ENCODE results near the gene EFNA5.
A peak's percentile ranks its signal among the peaks of the same experiment; 100 is the strongest.
"Not testable (repeated sequence)": the region's sequence is repeated elsewhere in the genome, so short reads cannot be mapped to it uniquely, and the experiment has no call there.

EFNA5 gene

DNA sequence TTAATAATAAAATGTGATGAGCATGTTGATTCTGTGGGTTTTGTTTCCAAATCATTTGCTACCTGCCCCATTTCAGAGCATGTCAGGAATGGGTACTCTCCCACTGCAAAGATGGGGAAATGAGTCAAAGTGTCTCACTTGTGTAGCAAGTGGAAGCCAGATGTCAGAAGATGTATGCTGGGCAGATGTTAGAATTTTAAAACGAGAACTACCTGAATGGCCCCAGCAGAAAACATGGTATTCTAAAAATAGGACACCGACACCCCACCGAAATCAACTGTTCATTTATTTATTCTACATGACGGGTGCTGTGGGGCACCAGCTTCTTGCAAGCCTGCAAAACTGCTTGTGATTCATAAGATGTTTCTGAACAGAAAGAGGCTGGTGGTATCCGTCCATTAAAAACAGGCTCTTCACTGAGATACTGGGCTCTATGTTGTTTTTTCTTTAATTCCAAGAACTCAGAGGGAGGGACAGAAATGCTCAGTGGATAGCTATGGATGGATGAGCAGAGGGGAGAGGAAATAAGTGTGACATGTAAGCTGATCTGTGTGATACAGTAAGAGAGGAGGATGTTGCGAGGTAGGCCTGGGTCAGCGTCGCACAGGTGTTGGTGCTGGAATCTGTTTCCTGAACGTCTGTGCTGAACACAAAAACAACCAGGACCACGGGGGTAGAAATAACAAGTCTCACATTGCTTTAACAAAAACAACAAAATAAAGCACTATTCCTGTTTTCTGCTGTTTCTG, 157.2 kb downstream of the EFNA5 start:
- no peak for DNase-seq

GRCh38 chr5:107512029-107512428, 158.7 kb downstream of the EFNA5 start:
- DNase-seq, result no peak
- in situ Hi-C loops (cut with MboI; ENCODE audit: low pct_unique_long_range_greater_than_20kb, low sequenced_read_pairs), result no loop called here

More for the DNA sequence above, 157.2 kb downstream of the EFNA5 start:
- in situ Hi-C loops (cut with MboI; ENCODE audit: low pct_unique_long_range_greater_than_20kb, low sequenced_read_pairs), result no loop called here

GRCh38 chr5:107510125-107510524, 160.6 kb downstream of the EFNA5 start:
- in situ Hi-C loops (cut with MboI; ENCODE audit: low pct_unique_long_range_greater_than_20kb, low sequenced_read_pairs), result no loop called here
- DNase-seq, result no peak

GRCh38 chr5:107508097-107508496, 162.6 kb downstream of the EFNA5 start:
- DNase-seq, result no peak
- in situ Hi-C loops (cut with MboI; ENCODE audit: low pct_unique_long_range_greater_than_20kb, low sequenced_read_pairs), result no loop called here

- in situ Hi-C loops (cut with MboI; ENCODE audit: low pct_unique_long_range_greater_than_20kb, low sequenced_read_pairs), result no loop called here
- no peak for DNase-seq
Observed at GRCh38 chr5:107505763-107506534, 164.8 kb downstream of the EFNA5 start.

GRCh38 chr5:107504424-107504823, 166.3 kb downstream of the EFNA5 start:
- in situ Hi-C loops (cut with MboI; ENCODE audit: low pct_unique_long_range_greater_than_20kb, low sequenced_read_pairs), result no loop called here
- DNase-seq, result no peak

- no peak for DNase-seq
- in situ Hi-C loops (cut with MboI; ENCODE audit: low pct_unique_long_range_greater_than_20kb, low sequenced_read_pairs), result no loop called here
Observed at GRCh38 chr5:107502676-107503060, 168.1 kb downstream of the EFNA5 start.

GRCh38 chr5:107501965-107502675, 168.6 kb downstream of the EFNA5 start:
- no peak for DNase-seq
- in situ Hi-C loops (cut with MboI; ENCODE audit: low pct_unique_long_range_greater_than_20kb, low sequenced_read_pairs), result no loop called here

GRCh38 chr5:107500840-107501239, 169.9 kb downstream of the EFNA5 start:
- in situ Hi-C loops (cut with MboI; ENCODE audit: low pct_unique_long_range_greater_than_20kb, low sequenced_read_pairs), result no loop called here
- DNase-seq, result no peak

DNA sequence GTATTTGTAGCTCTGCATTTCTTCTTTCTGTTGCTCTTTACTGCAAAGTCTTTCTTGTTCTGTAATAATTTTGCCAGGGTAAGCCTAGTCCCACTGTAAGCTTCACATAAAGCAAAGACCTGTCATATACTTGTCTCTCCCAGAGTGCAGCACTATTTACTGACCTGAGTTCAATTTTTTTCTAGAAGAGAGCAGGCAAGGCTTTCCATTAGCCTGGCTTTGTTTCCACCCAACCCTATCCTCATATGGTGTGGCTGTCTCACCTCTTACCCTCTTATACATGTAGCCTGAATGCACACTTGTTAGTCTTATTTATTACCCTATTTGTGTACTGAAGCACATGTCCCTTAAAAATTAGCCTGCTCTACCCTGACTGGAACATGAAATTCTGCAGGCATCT, 170.4 kb downstream of the EFNA5 start:
- DNase-seq, result no peak
- in situ Hi-C loops (cut with MboI; ENCODE audit: low pct_unique_long_range_greater_than_20kb, low sequenced_read_pairs), result no loop called here

DNA sequence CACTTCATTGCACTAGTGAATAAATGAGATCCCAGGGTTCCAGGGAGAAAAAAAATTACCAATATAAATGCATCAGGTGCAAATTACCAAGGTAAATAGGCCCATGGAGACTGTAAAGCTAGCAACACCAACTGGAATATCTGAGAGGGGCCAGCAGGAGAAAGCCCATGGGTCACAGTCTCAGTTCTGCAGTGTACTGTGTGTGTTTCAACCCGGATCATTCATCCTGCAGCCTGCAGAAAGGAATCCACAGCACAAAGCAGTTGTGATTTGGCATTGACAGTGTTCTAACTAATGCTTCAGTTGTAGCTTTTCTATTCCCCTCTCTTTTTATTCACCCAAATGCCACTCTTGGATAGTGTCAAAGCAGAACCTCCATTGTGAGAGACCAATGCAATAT, 171.0 kb downstream of the EFNA5 start:
- no peak for DNase-seq
- in situ Hi-C loops (cut with MboI; ENCODE audit: low pct_unique_long_range_greater_than_20kb, low sequenced_read_pairs), result no loop called here

GRCh38 chr5:107499237-107499636, 171.5 kb downstream of the EFNA5 start:
- in situ Hi-C loops (cut with MboI; ENCODE audit: low pct_unique_long_range_greater_than_20kb, low sequenced_read_pairs), result no loop called here
- DNase-seq, result no peak

GRCh38 chr5:107496466-107496865, 174.3 kb downstream of the EFNA5 start:
- DNase-seq, result no peak
- in situ Hi-C loops (cut with MboI; ENCODE audit: low pct_unique_long_range_greater_than_20kb, low sequenced_read_pairs), result no loop called here

GRCh38 chr5:107494129-107494528, 176.6 kb downstream of the EFNA5 start:
- in situ Hi-C loops (cut with MboI; ENCODE audit: low pct_unique_long_range_greater_than_20kb, low sequenced_read_pairs); DNase-seq: not testable (repeated sequence)

DNA sequence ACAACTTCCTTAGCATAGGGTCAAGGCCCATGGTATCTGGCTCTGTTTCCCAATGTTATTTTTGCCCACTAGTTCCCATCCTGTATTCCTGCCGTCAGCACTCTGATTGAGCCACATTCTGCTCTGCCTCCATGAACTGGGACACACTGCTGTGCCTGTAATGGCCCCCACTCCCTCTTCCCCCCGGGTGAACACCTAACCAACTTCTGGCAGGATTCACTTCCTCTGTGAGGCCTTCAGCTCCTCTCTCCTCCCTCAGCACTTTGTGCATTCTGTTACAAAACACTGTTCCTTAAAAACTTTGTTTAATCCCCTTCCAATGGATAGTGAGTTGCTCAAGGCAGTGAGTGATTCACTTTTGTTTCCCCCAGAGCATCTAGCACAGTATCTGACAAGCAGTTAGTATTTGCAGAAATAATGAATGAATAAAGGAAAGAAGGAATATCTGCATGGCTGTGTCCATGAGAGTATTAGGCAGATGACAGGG, 183.6 kb downstream of the EFNA5 start:
- DNase-seq, result no peak
- in situ Hi-C loops (cut with MboI; ENCODE audit: low pct_unique_long_range_greater_than_20kb, low sequenced_read_pairs), result no loop called here

DNA sequence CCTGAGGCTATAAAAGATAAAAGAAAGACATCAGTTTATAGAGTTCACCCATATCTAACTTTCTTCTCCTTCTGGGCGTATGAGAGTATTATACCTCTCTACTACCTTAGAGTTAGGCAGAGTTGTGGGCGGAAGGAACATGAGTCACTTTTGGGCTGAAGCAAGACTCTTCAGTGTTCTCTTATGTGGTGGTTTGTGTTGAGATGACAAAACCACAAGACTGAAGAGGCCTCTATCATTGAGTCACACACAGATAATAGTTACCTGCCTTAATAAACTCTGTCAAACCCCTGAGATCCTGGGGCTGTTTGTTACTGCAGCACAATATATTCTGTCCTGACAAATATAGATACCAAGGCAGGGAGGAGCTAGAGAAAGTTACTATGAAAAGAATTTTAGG, 184.2 kb downstream of the EFNA5 start:
- in situ Hi-C loops (cut with MboI; ENCODE audit: low pct_unique_long_range_greater_than_20kb, low sequenced_read_pairs), result no loop called here

GRCh38 chr5:107485184-107485583, 185.6 kb downstream of the EFNA5 start:
- in situ Hi-C loops (cut with MboI; ENCODE audit: low pct_unique_long_range_greater_than_20kb, low sequenced_read_pairs), result no loop called here

More for the DNA sequence above, 184.2 kb downstream of the EFNA5 start:
- peak; percentile 10 for DNase-seq

GRCh38 chr5:107484281-107484680, 186.5 kb downstream of the EFNA5 start:
- no peak for DNase-seq
- in situ Hi-C loops (cut with MboI; ENCODE audit: low pct_unique_long_range_greater_than_20kb, low sequenced_read_pairs), result no loop called here

More at GRCh38 chr5:107485184-107485583, 185.6 kb downstream of the EFNA5 start:
- no peak for DNase-seq

DNA sequence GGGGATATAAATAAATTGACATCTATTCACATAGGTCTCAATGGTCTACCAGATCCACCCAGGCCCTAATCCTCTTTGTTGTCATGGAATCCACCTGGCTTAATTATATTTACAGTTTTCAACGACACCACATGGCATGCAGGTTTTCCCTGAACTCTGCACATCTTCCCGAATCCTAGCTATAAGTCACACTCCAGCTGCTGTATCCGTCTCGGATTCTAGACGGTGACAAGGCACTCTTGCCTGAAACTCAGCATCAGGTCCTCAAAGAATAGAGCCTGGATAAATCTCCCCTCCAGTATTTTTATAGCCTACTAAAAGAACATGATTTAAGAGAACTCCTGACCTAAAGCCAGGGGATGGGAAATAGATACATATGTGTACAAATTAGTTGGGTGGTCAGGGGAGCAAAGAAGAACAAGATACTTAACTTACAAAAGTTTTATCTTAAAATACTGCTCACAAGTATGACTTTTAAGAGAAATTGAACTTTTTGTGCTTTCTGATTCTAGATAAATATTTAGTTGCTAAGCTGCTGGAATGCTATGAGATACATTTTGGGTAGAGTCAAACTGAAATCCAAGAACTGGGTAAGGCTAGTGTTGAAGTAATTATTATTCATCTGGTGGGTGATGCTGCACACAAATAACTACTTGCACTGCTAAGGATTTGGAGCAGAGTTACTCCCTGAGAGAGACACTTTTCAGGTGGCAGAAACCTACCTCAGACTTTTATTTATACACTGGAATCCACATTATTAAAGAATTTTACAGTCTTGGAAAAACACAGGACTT, 187.3 kb downstream of the EFNA5 start:
- DNase-seq, result no peak
- in situ Hi-C loops (cut with MboI; ENCODE audit: low pct_unique_long_range_greater_than_20kb, low sequenced_read_pairs), result no loop called here

All from KBM-7 (cell line).